H1 (cell line): ENCODE measurements around the gene ACVR1. TPM values are rescaled to one million over a fixed set of nuclear protein-coding genes. Genes with fewer than 3 reads are reported as not detected.

ENCODE experiments used
- JUN ChIP-seq: IDR thresholded peaks from 2 replicates; pipeline ENCODE4 v1.6.1; 2011; ENCODE audit warnings: low read depth, mild to moderate bottlenecking, improper control_type of control experiment, low read length
- RBBP5 ChIP-seq: IDR thresholded peaks from 2 replicates; pipeline ENCODE4 v1.7.1; 2012; ENCODE audit warnings: low read depth, mild to moderate bottlenecking, inconsistent platforms, low read length, moderate library complexity, borderline replicate concordance
- RNF2 ChIP-seq: fragments of 200-900, 300-1000 bp; sonication (generic); IDR thresholded peaks from 2 replicates; pipeline ENCODE4 v1.7.1; 2016; ENCODE audit warnings: borderline replicate concordance, low read depth, mild to moderate bottlenecking, antibody characterized with exemption, low read length; ENCODE audit not compliant: poor library complexity, severe bottlenecking; ENCODE audit errors: missing control alignments
- polyA plus RNA-seq, 7 experiments: library from polyadenylated mRNA; depleted of rRNA in 3 of 7; stranded (reverse) in 5 of 7; unstranded in 2 of 7; fragments of >200 nt in 5 of 7; fragments of 200-250 nt in 2 of 7; gene quantifications; 1 replicate in 5 of 7; 2 replicates in 1 of 7; 4 replicates in 1 of 7; pipeline versions ENCODE4 v1.2.1 to v1.2.3, GENCODE V29; 2011 to 2013; ENCODE audit warnings: missing spikeins in 2 of 7, mixed read lengths in 2 of 7
- total RNA-seq: library from RNA; stranded (reverse); fragmentation: NEBNext Ultra II Directional; extraction: Animal tissue kit (Norgen Biotek cat#: 25700); gene quantifications from 2 replicates; pipeline ENCODE4 v1.2.1, GENCODE V29; 2021

Gene ACVR1
- total and polyA plus RNA-seq, 2 of the 8 experiments (the other 6 are each of a cell fraction or from before 2014, with no cell fraction given) = 8.5 to 17.7 TPM

GRCh38 chr2:157857881-157858280, 18.2 kb downstream of the ACVR1 start (continued):
- TF ChIP-seq RBBP5 (no peak), JUN (no peak), RNF2 (no peak)
- TF ChIP-seq, all 59 proteins: peak for 0
